ENCODE data around the gene RPS2. TPM values are rescaled to one million over a fixed set of nuclear protein-coding genes. Genes with fewer than 3 reads are reported as not detected.

RPS2 gene
- total RNA-seq, 1 experiment from 2014 or later = 2,961 TPM

DNA sequence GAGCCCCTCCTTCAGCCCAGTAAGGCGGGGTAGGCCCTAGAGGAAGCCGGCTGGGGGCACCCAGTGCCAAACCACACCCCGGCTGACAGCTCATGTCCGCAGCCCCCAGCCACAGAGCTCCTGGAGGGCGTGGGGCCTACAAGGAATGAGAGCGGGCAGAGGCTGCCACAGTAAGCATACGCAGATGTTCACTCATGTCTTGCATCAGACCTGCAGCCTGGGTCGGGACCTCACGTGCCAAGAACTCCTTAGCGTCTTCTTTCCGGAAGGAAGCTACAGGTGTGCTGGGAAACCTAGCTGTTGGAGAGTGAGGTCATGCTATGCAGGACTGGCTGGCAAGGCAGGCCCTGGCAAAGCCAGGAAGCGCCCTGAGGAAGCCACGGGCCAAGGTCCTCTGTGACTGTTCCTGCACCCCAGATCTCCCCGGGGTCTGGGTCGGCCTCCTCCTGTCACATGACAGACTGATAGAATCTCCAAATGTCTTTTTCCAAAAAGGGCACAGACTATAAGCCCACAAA lies 43.4 kb upstream of the RPS2 start:
- H3K27me3 Mint-ChIP-seq (ENCODE audit: insufficient read depth, unreplicated experiment) = no peaks in the 10 kb centered on the region
- peaks cover 31% of the 10 kb centered on the region for H3K36me3 Mint-ChIP-seq (ENCODE audit: insufficient read depth, unreplicated experiment)
- no peaks in the 10 kb centered on the region for H3K9me3 ChIP-seq
- peak overlapping the region; percentile 53 for H3K27ac Mint-ChIP-seq (ENCODE audit: unreplicated experiment)
- no peaks in the 10 kb centered on the region; the same call in 1 of the 2 replicates for H3K36me3 ChIP-seq (ENCODE audit: control insufficient read depth, insufficient read depth, low read length)
- CTCF ChIA-PET = interaction anchor here (1.3 kb wide), 1 partner anchor 132 kb away, joined by 7 read pairs; no protein-coding TSS in a partner anchor
- no peaks in the 10 kb centered on the region for H3K9me3 Mint-ChIP-seq (ENCODE audit: unreplicated experiment)
- no peak for DNase-seq
- no peaks in the 10 kb centered on the region for H3K27me3 ChIP-seq (replicated peaks; ENCODE audit: control insufficient read depth, insufficient read depth, low read length)
- H3K4me3 Mint-ChIP-seq (ENCODE audit: unreplicated experiment) = peak overlapping the region; percentile 77
- TF ChIP-seq, protein P1, sequence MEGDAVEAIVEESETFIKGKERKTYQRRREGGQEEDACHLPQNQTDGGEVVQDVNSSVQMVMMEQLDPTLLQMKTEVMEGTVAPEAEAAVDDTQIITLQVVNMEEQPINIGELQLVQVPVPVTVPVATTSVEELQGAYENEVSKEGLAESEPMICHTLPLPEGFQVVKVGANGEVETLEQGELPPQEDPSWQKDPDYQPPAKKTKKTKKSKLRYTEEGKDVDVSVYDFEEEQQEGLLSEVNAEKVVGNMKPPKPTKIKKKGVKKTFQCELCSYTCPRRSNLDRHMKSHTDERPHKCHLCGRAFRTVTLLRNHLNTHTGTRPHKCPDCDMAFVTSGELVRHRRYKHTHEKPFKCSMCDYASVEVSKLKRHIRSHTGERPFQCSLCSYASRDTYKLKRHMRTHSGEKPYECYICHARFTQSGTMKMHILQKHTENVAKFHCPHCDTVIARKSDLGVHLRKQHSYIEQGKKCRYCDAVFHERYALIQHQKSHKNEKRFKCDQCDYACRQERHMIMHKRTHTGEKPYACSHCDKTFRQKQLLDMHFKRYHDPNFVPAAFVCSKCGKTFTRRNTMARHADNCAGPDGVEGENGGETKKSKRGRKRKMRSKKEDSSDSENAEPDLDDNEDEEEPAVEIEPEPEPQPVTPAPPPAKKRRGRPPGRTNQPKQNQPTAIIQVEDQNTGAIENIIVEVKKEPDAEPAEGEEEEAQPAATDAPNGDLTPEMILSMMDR (IDR thresholded peaks at IDR 0.05; ENCODE audit: insufficient read depth in 1 of 2, low read depth in 1 of 2, low read length in 1 of 2, severe bottlenecking in 1 of 2, unreplicated experiment in 1 of 2) = no peak
- H3K4me1 ChIP-seq = peaks cover 15% of the 10 kb centered on the region; the same call in 1 of the 2 replicates
- peak overlapping the region; percentile 63; the same call in 1 of the 2 replicates for H3K4me3 ChIP-seq (ENCODE audit: low read depth, low read length)
- TSS peak; percentile 78 for BruUV-seq (replicated peaks)
- POLR2A ChIA-PET = interaction anchor here (1.4 to 1.9 kb wide), 2 partner anchors 43 to 147 kb away, joined by 6 to 16 read pairs; partner anchors contain the start of genes RPS2 and TRAF7
- intact Hi-C loops (cut with micrococcal nuclease; ENCODE audit: unreplicated experiment) = no loop called here
- H3K4me1 Mint-ChIP-seq (ENCODE audit: low read depth, unreplicated experiment) = peaks cover 5% of the 10 kb centered on the region

DNA sequence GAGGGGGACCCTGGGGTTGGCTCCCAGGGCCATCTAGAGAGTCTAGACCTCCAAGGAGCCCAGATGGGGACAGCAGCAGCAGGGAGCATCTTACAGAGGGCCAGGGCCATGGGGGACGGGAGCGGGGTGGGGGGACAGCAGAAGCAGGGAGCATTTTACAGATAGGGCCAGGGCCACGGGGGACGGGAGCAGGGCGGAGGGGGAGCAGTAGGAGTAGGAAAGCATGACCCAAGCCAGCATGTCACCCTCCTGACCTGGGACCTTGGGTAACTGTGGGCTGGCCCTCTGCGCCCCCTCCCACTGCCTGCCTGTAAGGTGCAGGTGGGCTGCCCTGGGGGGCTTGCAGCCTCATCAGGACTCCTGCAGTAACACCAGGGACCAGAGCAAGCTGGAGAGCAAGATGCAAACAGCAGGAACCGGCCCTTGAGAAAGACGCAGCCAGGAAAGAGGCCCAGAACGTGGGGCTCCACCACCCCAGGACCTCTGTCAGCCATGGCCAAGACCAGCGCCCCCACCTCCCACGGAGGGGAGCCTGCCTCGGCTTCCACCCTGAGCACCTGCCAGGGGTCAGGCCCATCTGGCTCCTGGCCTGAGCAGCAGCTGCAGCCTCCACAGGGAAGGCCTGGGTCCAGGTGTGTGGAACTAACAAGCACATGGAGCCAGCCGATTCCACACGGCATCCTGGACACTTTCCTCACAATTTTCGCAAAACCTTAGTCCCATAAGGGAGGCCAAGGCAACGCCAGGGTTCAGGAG lies 42.6 kb upstream of the RPS2 start:
- ChIA-PET CTCF (no interaction called here), POLR2A (no interaction called here)
- TF ChIP-seq, protein P1 (IDR thresholded peaks at IDR 0.05; ENCODE audit: insufficient read depth in 1 of 2, low read depth in 1 of 2, low read length in 1 of 2, severe bottlenecking in 1 of 2, unreplicated experiment in 1 of 2) = no peak
- H3K27ac Mint-ChIP-seq (ENCODE audit: unreplicated experiment) = peak overlapping the region; percentile 53
- DNase-seq = no peak
- no TSS peak for BruUV-seq (replicated peaks)
- no peaks in the 10 kb centered on the region for H3K9me3 Mint-ChIP-seq (ENCODE audit: unreplicated experiment)
- H3K27me3 Mint-ChIP-seq (ENCODE audit: insufficient read depth, unreplicated experiment) = no peaks in the 10 kb centered on the region
- H3K27me3 ChIP-seq (replicated peaks; ENCODE audit: control insufficient read depth, insufficient read depth, low read length) = no peaks in the 10 kb centered on the region
- H3K36me3 ChIP-seq (ENCODE audit: control insufficient read depth, insufficient read depth, low read length) = no peaks in the 10 kb centered on the region; the same call in 1 of the 2 replicates
- H3K4me3 Mint-ChIP-seq (ENCODE audit: unreplicated experiment) = peak overlapping the region; percentile 77
- H3K4me3 ChIP-seq (ENCODE audit: low read depth, low read length) = no peak overlapping the region
- H3K36me3 Mint-ChIP-seq (ENCODE audit: insufficient read depth, unreplicated experiment) = peaks cover 31% of the 10 kb centered on the region
- H3K9me3 ChIP-seq = no peaks in the 10 kb centered on the region
- peaks cover 15% of the 10 kb centered on the region; the same call in 1 of the 2 replicates for H3K4me1 ChIP-seq
- intact Hi-C loops (cut with micrococcal nuclease; ENCODE audit: unreplicated experiment) = no loop called here
- peaks cover 5% of the 10 kb centered on the region for H3K4me1 Mint-ChIP-seq (ENCODE audit: low read depth, unreplicated experiment)

DNA sequence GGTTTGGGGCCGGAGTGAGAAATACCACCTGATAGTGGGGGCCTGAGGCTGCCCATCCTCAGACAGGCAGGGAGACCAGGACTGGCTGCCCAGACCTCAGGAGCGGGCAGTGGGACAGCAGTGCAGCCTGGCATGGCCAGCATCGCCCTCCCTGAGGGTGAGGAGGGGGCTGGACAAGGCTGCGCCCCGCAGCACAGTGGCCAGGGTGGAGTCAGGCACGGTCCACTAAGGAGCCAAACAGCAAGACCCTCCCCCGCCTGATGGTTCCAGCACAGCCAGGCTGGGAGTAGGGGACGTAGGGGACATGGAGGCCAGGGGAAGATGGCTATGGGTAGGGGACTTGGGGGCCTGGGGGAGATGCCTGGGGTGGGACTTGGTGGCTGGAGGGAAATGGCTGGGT lies 41.7 kb upstream of the RPS2 start:
- Mint-ChIP-seq H3K4me3 (ENCODE audit: unreplicated experiment) (peak overlapping the region; percentile 45), H3K36me3 (ENCODE audit: insufficient read depth, unreplicated experiment) (peaks cover 36% of the 10 kb centered on the region), H3K4me1 (ENCODE audit: low read depth, unreplicated experiment) (peaks cover 5% of the 10 kb centered on the region), H3K27me3 (ENCODE audit: insufficient read depth, unreplicated experiment) (no peaks in the 10 kb centered on the region), H3K9me3 (ENCODE audit: unreplicated experiment) (no peaks in the 10 kb centered on the region), H3K27ac (ENCODE audit: unreplicated experiment) (peak overlapping the region; percentile 51)
- Histone ChIP-seq H3K9me3 (no peaks in the 10 kb centered on the region), H3K36me3 (ENCODE audit: control insufficient read depth, insufficient read depth, low read length) (no peaks in the 10 kb centered on the region; the same call in 1 of the 2 replicates), H3K27me3 (replicated peaks; ENCODE audit: control insufficient read depth, insufficient read depth, low read length) (no peaks in the 10 kb centered on the region), H3K4me3 (ENCODE audit: low read depth, low read length) (no peak overlapping the region), H3K4me1 (peaks cover 15% of the 10 kb centered on the region; the same call in 1 of the 2 replicates)
- CTCF ChIA-PET = no interaction called here
- POLR2A ChIA-PET = no interaction called here
- intact Hi-C loops (cut with micrococcal nuclease; ENCODE audit: unreplicated experiment) = no loop called here
- DNase-seq = no peak
- TF ChIP-seq, protein P1 (IDR thresholded peaks at IDR 0.05; ENCODE audit: insufficient read depth in 1 of 2, low read depth in 1 of 2, low read length in 1 of 2, severe bottlenecking in 1 of 2, unreplicated experiment in 1 of 2) = no peak
- no TSS peak for BruUV-seq (replicated peaks)

Measured in Caco-2 (cell line).